Neural crest cell (in vitro differentiated cells): ENCODE measurements around the gene GNG8. TPM values are rescaled to one million over a fixed set of nuclear protein-coding genes. Genes with fewer than 3 reads are reported as not detected.

ENCODE experiments used
- DNase-seq: peaks from one replicate; pipeline ENCODE4 v3.0.0; 2021; ENCODE audit warnings: low read depth, mixed read lengths, low spot score
- H3K27ac Mint-ChIP-seq: one replicate; pipeline ENCODE4 v1.8.0; 2021; ENCODE audit warnings: mild to moderate bottlenecking, mixed read lengths; ENCODE audit not compliant: unreplicated experiment
- H3K27me3 Mint-ChIP-seq: 2 replicates; pipeline ENCODE4 v1.8.0; 2021; ENCODE audit warnings: low read depth, mild to moderate bottlenecking, mixed read lengths
- H3K36me3 Mint-ChIP-seq: 2 replicates; pipeline ENCODE4 v1.8.0; 2021; ENCODE audit warnings: low read depth, mild to moderate bottlenecking, mixed read lengths
- H3K4me1 Mint-ChIP-seq: 2 replicates; pipeline ENCODE4 v1.8.0; 2021; ENCODE audit warnings: mixed read lengths
- H3K4me3 Mint-ChIP-seq: one replicate; pipeline ENCODE4 v1.8.0; 2021; ENCODE audit warnings: mild to moderate bottlenecking, mixed read lengths
- H3K9me3 Mint-ChIP-seq: 2 replicates; pipeline ENCODE4 v1.8.0; 2021; ENCODE audit warnings: mixed read lengths
- CTCF ChIP-seq: fragments of 200-600 bp; sonication (generic); conservative IDR thresholded peaks from 2 replicates; pipeline ENCODE4 v1.5.0; 2021; ENCODE audit warnings: antibody characterized with exemption, mild to moderate bottlenecking
- total RNA-seq: library from RNA; stranded (reverse); gene quantifications from 2 replicates; pipeline ENCODE4 v1.2.1, GENCODE V29; 2021

Gene GNG8
- total RNA-seq, 1 donor from 2014 or later: not detected

- Mint-ChIP-seq H3K4me3 (no peak overlapping the region), H3K4me1 (no peaks in the 10 kb centered on the region), H3K27me3 (peaks cover 15% of the 10 kb centered on the region), H3K9me3 (no peaks in the 10 kb centered on the region), H3K36me3 (no peaks in the 10 kb centered on the region), H3K27ac (no peak overlapping the region)
- DNase-seq: no peak
- TF ChIP-seq CTCF: no peak
Measured at GRCh38 chr19:46585539-46585938, 50.5 kb downstream of the GNG8 start.

Other genes starting within 250 kb of the GNG8 start
- gene CCDC8, start 222.6 kb downstream of the GNG8 start, total RNA-seq: 23.9 and 25.1 TPM in 2 replicates
- 1.4 and 1.7 TPM in 2 replicates for gene PNMA8C, start 207.3 kb downstream of the GNG8 start, total RNA-seq
- 28.4 and 29.9 TPM in 2 replicates for gene PNMA8A, start 164.6 kb downstream of the GNG8 start, total RNA-seq
- 4.6 and 5.3 TPM in 2 replicates for gene PNMA8B, start 140.3 kb downstream of the GNG8 start, total RNA-seq
- 436 TPM in 2 replicates for gene CALM3, start 34.9 kb downstream of the GNG8 start, total RNA-seq
- gene PTGIR, start 11.1 kb downstream of the GNG8 start, total RNA-seq: not detected in 2 replicates
- gene DACT3, start 25.0 kb upstream of the GNG8 start, total RNA-seq: 6.5 and 7.4 TPM in 2 replicates
- 55.5 and 57.2 TPM in 2 replicates for gene PRKD2, start 80.9 kb upstream of the GNG8 start, total RNA-seq
- gene FKRP, start 109.9 kb upstream of the GNG8 start, total RNA-seq: 31.9 and 38.6 TPM in 2 replicates
- gene STRN4, start 110.2 kb upstream of the GNG8 start, total RNA-seq: 128 and 138 TPM in 2 replicates
- 131 TPM in 2 replicates for gene SLC1A5, start 152.4 kb upstream of the GNG8 start, total RNA-seq
- gene AP2S1, start 214.6 kb upstream of the GNG8 start, total RNA-seq: 165 and 167 TPM in 2 replicates
- 81.0 and 82.5 TPM in 2 replicates for gene ARHGAP35, start 224.8 kb upstream of the GNG8 start, total RNA-seq